Sigmoid colon (tissue), 4 donors: ENCODE measurements around the gene EPHA1.

Source experiments
- EP300 ChIP-seq, 4 donors: sonication (generic); formaldehyde crosslinking; IDR thresholded peaks; one replicate each; pipeline ENCODE4 v1.6.1; 2017; ENCODE audit warnings: antibody characterized with exemption in 4 of 4
- POLR2A ChIP-seq, 2 donors: fragments of 450-650 bp; IDR thresholded peaks; one replicate each; pipeline ENCODE4 v1.6.1; 2016; ENCODE audit warnings: antibody characterized with exemption in 2 of 2, mild to moderate bottlenecking in 2 of 2, moderate library complexity in 2 of 2
- POLR2AphosphoS5 ChIP-seq, 4 donors: sonication (generic); formaldehyde crosslinking; IDR thresholded peaks; one replicate each; pipeline ENCODE4 v1.6.1; 2017; ENCODE audit warnings: antibody characterized with exemption in 4 of 4
- TF ChIP-seq, protein P1 (sequence below), 4 experiments: fragments of 450-650 bp in 3 of 4; fragments of 200-600 bp in 1 of 4; IDR thresholded peaks; one replicate each; pipeline ENCODE4 v1.5.1; 2016 to 2019; ENCODE audit warnings: antibody characterized with exemption in 4 of 4, mild to moderate bottlenecking in 3 of 4, moderate library complexity in 2 of 4

- no peak for TF ChIP-seq POLR2AphosphoS5 (IDR thresholded peaks at IDR 0.05)
- no peak for TF ChIP-seq EP300 (IDR thresholded peaks at IDR 0.05)
- TF ChIP-seq, protein P1, sequence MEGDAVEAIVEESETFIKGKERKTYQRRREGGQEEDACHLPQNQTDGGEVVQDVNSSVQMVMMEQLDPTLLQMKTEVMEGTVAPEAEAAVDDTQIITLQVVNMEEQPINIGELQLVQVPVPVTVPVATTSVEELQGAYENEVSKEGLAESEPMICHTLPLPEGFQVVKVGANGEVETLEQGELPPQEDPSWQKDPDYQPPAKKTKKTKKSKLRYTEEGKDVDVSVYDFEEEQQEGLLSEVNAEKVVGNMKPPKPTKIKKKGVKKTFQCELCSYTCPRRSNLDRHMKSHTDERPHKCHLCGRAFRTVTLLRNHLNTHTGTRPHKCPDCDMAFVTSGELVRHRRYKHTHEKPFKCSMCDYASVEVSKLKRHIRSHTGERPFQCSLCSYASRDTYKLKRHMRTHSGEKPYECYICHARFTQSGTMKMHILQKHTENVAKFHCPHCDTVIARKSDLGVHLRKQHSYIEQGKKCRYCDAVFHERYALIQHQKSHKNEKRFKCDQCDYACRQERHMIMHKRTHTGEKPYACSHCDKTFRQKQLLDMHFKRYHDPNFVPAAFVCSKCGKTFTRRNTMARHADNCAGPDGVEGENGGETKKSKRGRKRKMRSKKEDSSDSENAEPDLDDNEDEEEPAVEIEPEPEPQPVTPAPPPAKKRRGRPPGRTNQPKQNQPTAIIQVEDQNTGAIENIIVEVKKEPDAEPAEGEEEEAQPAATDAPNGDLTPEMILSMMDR (IDR thresholded peaks at IDR 0.05): no peak
- TF ChIP-seq POLR2A (IDR thresholded peaks at IDR 0.05): no peak
These were observed 17.8 kb downstream of the EPHA1 start for GRCh38 chr7:143390773-143391317.
